Pulmonary artery endothelial cell (primary cell): Measurements from ENCODE around the gene RNF152. TPM values are rescaled to one million over a fixed set of nuclear protein-coding genes. Genes with fewer than 3 reads are reported as not detected.

ENCODE experiments used
- DNase-seq: peaks from one replicate; pipeline ENCODE4 v3.0.0-alpha.2; 2011; ENCODE audit warnings: low read depth, low spot score
- total RNA-seq: library from RNA; depleted of rRNA; stranded (reverse); fragments of >200 nt; gene quantifications from 2 replicates; pipeline ENCODE4 v1.2.3, GENCODE V29; 2014

Gene RNF152
- total RNA-seq, 1 donor from 2014 or later = 76.5 TPM

DNA sequence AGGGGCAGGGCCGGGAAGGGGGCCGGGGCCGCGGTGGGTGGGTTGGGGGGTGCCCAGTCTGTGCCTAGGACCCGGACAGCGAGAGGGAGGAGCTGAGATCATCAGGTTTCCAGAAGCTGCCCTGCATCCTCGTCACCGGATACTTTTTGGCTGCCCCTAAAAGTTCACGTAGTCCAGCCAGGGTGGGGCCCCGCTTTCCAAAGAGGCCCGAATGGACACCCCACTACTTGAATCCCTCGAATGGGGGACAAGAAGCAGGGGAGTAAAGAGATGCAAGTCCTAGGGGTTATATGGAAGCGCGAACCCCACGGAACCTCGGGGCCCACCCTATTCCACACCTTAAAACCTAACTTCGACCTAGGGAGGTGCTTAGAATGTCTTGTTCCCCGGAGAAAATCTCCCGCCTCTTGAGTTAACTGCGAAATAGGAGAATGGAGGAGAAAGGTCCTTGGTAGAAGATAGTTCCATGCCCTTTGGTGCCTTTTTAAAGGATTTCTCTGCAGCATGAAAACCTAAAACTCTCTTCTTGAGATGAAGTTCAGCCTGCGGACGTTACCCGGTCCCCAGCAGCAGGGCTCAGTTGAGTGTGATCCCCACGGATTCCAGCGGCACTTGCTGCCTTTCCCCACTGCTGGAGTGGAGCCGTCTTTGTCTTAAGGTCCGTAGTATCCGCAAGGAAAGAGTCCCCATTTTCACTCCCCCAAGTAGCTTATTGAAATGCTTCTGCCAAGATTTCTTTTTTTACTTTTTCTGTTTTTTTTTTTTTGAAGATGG, 2.1 kb upstream of the RNF152 start:
- DNase-seq = no peak

GRCh38 chr18:61893971-61894750, 1.4 kb upstream of the RNF152 start:
- peak; percentile 40 for DNase-seq

DNA sequence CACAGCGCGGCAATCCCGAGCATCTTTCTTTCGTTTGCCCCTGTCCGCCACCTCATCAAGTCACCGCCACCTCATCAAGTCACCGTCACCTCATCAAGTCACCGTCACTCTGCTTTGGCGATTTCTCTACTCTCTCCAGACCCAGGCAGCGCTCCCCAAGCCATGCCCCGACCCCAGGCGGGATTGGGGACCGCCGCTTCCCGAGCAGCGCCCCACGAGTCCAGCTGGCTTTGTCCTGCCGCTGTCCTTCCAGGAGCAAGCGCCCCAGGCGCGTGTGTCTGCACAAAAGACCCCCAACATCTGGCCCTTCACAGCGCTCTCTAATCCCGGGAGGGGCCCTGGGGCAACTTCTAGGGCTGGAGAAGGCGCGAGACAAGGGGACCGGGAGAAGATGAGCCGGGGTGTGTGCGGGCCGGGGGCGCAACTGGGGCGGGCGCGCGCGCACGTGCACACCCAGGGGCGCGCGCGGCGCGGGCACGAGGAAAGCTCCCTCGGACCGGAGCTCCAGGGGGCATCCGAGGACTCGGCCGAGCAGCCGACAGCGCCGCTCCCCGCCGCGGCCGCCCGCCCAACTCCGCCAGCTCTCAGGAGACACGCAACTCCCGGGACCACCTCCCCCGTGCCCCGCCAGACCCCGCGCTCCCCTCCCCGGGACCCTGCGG, 633 bp upstream of the RNF152 start:
- DNase-seq = no peak

DNA sequence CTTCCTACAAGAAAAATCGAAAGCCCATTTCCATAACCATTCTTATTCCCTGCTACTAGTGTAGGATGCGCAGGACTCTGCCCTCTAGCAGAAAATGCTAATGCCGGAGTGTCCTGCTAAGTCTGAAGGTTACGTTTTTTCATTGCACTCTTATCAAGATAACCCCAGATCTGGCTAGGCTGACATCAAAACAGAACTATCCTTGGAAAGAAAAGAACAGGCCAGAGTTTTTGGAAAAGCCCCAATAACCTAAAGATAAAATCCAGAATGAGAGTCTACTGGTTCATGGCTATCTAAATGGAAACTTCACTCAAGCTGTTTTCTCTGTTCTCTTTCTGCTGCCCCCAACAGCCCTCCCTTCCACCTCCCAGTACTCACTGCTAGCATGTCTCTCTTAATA, 913 bp downstream of the RNF152 start:
- DNase-seq = no peak

GRCh38 chr18:61891271-61891670, 1.5 kb downstream of the RNF152 start:
- DNase-seq = no peak

GRCh38 chr18:61890344-61890743, 2.5 kb downstream of the RNF152 start:
- no peak for DNase-seq

DNA sequence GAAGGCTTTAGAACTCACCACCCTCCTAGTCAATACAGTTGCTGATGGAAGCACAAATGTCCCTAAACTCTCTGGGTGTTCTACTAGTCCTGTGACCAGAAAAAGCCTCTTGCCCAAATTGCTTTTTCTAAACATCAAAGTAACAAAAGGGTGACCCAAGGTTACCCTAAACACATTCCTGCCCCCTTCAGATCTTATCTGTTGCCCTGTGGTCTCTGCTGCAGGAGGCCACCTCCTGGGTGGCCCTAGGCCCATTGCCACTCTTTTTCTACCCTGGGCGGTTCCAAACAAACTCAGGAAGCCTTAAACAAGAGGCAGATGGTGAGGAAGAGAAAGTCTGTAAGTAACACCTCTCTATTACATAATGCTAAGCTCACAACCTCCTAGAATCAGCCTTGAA, 3.3 kb downstream of the RNF152 start:
- DNase-seq = no peak

GRCh38 chr18:61888622-61889021, 4.2 kb downstream of the RNF152 start:
- peak; percentile 32 for DNase-seq

GRCh38 chr18:61887838-61888237, 5.0 kb downstream of the RNF152 start:
- DNase-seq = no peak

DNA sequence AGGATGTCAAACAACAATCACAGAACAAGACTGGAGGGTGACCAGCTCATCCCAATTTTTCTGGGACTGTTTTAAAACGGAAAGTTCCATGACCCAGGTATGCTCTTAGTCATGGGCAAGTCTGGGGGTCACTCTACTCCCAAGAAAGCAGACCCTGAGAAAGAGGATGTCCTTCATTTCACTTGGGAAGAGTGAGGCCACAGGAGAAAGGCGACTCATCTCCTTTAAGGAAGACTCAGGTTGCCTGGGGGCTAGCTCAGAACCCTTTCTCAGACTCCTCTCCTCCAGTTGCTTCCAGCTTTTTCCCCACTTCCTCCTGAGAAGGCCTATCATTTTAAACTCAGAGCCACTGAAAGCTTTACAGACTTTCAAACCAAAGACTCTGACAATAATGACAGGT, 9.3 kb downstream of the RNF152 start:
- DNase-seq = no peak

- no peak for DNase-seq
These were observed 10.4 kb downstream of the RNF152 start for GRCh38 chr18:61882296-61883004.

DNA sequence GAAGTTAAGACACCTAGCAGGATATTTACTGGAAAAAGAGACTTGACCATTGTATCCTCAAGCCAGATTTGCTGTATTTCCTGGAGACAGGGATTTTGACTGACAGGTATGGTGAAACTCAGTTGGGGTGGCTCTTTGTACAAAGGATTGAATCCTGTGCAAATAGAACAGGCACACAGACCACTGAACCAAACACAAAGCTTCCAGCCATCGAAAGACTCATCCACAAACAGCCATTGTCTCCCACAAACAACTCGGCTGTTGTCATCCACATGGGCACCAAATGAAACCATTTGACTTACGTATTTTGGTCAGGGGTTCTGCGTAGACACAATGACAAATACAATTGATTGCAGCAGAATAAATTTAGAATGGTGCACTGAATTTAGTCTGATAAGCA, 15.9 kb downstream of the RNF152 start:
- no peak for DNase-seq

DNA sequence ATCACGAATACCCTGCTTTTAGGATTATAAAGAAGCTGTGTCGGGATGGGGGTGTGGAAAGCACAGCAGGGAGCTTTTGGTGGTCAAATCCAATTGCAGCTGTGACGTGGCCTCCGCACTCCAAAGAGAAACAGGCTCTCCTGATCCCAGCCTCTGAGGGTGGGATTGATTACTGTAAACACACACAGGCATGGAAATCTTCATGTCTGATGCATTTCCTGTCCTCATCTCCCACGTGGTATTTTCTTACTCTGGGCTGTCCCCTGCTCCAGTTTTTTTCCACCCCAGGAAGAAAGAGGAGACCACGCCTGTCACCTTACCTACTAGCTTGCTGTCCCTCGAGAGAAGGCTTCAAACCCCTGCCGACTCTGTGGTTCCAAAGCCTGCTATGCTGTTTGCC, 22.7 kb downstream of the RNF152 start:
- DNase-seq = no peak

DNA sequence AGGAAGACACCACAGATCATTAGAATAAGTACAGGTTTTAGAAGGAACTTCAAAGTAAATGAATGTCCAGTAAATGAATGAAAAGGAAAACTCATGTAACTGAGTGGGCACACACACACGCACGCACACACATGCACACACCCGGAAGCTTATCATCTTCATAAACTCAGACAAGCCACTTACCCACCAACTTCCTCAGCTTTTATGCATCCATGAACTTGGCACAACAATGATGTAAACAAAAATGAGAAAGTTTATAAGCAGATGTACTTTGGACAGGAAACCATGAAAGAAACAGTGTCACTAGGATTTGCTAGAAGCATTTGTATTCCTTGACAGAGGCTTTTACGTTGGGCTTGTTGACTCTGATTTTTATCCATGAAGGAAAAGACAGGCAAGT, 23.2 kb downstream of the RNF152 start:
- DNase-seq = no peak

- DNase-seq = no peak
These were observed 27.2 kb downstream of the RNF152 start for GRCh38 chr18:61865466-61866175.

GRCh38 chr18:61861372-61861771, 31.4 kb downstream of the RNF152 start:
- DNase-seq = no peak

DNA sequence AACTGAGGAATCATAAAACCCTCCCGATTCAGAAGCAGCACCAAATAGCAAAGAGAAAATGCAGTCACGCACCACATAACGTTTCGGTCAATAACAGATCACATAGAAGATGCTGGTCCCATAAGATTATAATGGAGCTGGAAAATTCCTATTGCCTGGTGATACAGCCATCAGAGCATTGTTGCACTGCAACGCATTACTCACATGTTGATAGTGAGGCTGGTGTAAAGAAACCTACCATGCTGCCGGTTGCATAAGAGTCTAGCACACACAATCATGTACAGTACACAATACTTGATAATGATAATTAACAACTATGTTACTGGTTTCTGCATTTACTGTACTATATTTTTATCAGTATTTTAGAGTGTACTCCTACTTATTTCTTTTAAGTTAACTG, 32.5 kb downstream of the RNF152 start:
- DNase-seq = no peak

- DNase-seq = no peak
These were observed 33.7 kb downstream of the RNF152 start for GRCh38 chr18:61859113-61859512.

DNA sequence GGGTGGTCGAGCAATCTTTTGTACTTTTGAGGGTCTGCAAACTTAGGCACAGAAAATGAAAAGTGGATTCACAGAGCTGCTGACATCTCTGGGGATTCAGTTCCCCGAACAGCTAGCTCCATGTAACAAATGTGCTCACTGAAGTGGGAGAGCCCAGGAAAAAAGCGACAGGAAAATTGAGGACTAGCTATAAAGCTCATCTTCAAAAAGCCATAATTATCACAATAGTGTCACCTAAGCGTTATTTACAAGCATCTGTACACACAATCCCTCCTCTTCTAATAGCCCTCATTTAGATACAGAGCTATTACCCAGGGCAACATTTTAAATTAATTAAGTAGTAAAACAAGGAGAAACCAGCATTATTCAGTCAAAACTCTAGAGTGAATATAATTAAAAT, 36.1 kb downstream of the RNF152 start:
- no peak for DNase-seq

DNA sequence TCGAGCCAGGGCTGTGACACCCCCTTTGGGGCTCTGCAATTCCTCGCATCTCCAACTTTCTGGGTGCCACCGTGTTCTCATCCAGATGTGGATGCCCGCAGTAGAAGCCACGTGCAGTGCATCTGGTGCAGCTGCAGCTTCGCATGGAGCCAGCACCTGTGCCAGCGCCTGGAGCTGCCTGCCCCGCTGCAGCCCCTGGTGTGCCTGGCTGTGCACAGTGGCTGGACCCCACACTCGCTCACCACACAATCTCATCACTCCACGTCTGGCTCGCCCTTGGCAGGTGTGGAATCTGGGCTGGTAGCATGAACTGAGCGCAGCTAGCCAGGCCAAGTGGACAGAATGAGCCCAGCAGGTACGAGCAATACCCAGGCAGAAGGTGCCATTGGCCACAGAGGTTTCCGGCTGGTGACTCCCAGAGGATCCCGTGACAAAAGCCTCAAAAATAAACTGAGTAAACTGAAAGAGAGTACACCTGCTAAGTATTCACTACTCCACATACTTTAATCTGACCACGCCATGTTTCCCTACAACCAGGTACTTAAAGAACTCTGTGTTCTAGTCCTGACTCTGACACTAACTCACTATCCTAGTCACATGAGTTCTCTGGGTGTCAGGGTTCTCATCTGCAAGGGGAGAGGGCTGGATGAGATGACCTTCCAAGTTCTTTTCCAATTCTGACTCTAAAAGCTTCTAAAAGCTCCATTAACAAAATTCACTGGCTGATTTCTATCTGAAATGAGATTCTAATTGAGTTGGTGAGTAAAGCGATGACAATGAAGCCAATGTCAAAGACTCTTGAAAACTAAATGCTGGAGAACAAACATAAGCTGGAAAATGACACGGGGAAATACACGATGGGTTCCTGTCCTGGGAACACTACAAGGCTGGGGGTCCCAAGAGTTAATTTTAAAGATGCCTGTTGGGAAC, 37.1 kb downstream of the RNF152 start:
- no peak for DNase-seq
